Stimulated activated CD8-positive, alpha-beta memory T cell treated with anti-CD3 and anti-CD28 coated beads, Interleukin-4, amount 100 ng/mL, for 48 hours (primary cell): ENCODE measurements around the gene KAZN.
"Not testable (repeated sequence)": the region's sequence is repeated elsewhere in the genome, so short reads cannot be mapped to it uniquely, and the experiment has no call there.

Source experiments
- DNase-seq: peaks from one replicate; pipeline ENCODE4 v3.0.0-alpha.2; 2020

KAZN gene

GRCh38 chr1:14948112-14948652, 349.7 kb downstream of the KAZN start:
- no peak for DNase-seq

- no peak for DNase-seq
These were observed 350.9 kb downstream of the KAZN start for GRCh38 chr1:14949270-14949835.

GRCh38 chr1:14949836-14950713, 351.6 kb downstream of the KAZN start:
- DNase-seq: no peak

- DNase-seq: no peak
These were observed 353.3 kb downstream of the KAZN start for GRCh38 chr1:14951766-14952165.

GRCh38 chr1:14952626-14953314, 354.3 kb downstream of the KAZN start:
- DNase-seq: no peak

- no peak for DNase-seq
These were observed 355.7 kb downstream of the KAZN start for GRCh38 chr1:14954210-14954609.

- DNase-seq: no peak
These were observed 356.4 kb downstream of the KAZN start for GRCh38 chr1:14954930-14955329.

GRCh38 chr1:14955402-14955801, 356.9 kb downstream of the KAZN start:
- no peak for DNase-seq

GRCh38 chr1:14955976-14956375, 357.5 kb downstream of the KAZN start:
- no peak for DNase-seq

- no peak for DNase-seq
These were observed 358.2 kb downstream of the KAZN start for GRCh38 chr1:14956579-14957195.

- DNase-seq: no peak
These were observed 359.1 kb downstream of the KAZN start for GRCh38 chr1:14957375-14958098.

- no peak for DNase-seq
These were observed 360.0 kb downstream of the KAZN start for GRCh38 chr1:14958249-14959058.

GRCh38 chr1:14959059-14959694, 360.7 kb downstream of the KAZN start:
- no peak for DNase-seq

- DNase-seq: no peak
These were observed 363.3 kb downstream of the KAZN start for GRCh38 chr1:14961661-14962267.

GRCh38 chr1:14962407-14962806, 363.9 kb downstream of the KAZN start:
- DNase-seq: no peak

- not testable (repeated sequence) for DNase-seq
These were observed 365.6 kb downstream of the KAZN start for GRCh38 chr1:14963791-14964710.

GRCh38 chr1:14964711-14965055, 366.2 kb downstream of the KAZN start:
- DNase-seq: no peak

- DNase-seq: no peak
These were observed 369.9 kb downstream of the KAZN start for GRCh38 chr1:14968251-14968851.

GRCh38 chr1:14969006-14969405, 370.5 kb downstream of the KAZN start:
- DNase-seq: peak; percentile 51
